Activated naive CD8-positive, alpha-beta T cell treated with anti-CD3 and anti-CD28 coated beads for 36 hours (primary cell): ENCODE data around the gene CD1C. TPM values are rescaled to one million over a fixed set of nuclear protein-coding genes. Genes with fewer than 3 reads are reported as not detected.
"Not testable (repeated sequence)": the region's sequence is repeated elsewhere in the genome, so short reads cannot be mapped to it uniquely, and the experiment has no call there.

ENCODE experiments used
- DNase-seq: peaks from one replicate; pipeline ENCODE4 v3.0.0; 2021
- H3K27ac Mint-ChIP-seq: one replicate; pipeline ENCODE4 v1.8.0; 2022; ENCODE audit warnings: mild to moderate bottlenecking, moderate library complexity, mixed read lengths
- H3K27me3 Mint-ChIP-seq: one replicate; pipeline ENCODE4 v1.8.0; 2022; ENCODE audit warnings: mild to moderate bottlenecking, mixed read lengths
- H3K36me3 Mint-ChIP-seq: one replicate; pipeline ENCODE4 v1.8.0; 2021; ENCODE audit warnings: mild to moderate bottlenecking, mixed read lengths
- H3K4me1 Mint-ChIP-seq: one replicate; pipeline ENCODE4 v1.8.0; 2021; ENCODE audit warnings: mixed read lengths
- H3K4me3 Mint-ChIP-seq: one replicate; pipeline ENCODE4 v1.8.0; 2022; ENCODE audit warnings: mild to moderate bottlenecking, moderate library complexity, mixed read lengths
- H3K9me3 Mint-ChIP-seq: one replicate; pipeline ENCODE4 v1.8.0; 2022; ENCODE audit warnings: mixed read lengths
- total RNA-seq, 2 experiments: library from RNA; stranded (reverse); gene quantifications; one replicate each; pipeline ENCODE4 v1.2.3, GENCODE V29; 2021

CD1C gene
- under 1 TPM; 0.24 to 0.29 TPM for total RNA-seq

- Mint-ChIP-seq H3K27me3 (peaks cover 19% of the 10 kb centered on the region), H3K27ac (no peak within 1 kb of the TSS), H3K4me1 (peaks cover 17% of the 10 kb centered on the region)
Measured at GRCh38 chr1:158289811-158290210, at the start of gene CD1C. Gene CD1C (plus strand): TSS chr1:158289923. CDS start chr1:158290065, 142 bp downstream.

DNA sequence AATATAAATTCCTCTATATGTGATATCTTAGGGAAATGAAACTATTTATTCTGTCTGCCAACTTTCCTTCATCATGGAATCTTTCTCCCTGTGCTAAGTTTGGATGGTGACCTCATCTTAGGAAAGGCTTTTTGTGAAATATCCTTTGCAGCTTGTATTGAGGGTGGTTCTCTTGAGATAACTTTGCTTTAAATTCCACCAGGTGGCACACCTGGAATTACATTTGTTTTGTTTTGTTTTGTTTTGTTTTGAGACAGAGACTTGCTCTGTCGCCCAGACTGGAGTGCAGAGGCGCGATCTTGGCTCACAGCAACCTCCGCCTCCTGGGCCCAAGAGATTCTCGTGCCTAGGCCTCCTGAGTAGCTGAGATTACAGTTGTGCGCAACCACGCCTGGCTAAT is 43.1 kb upstream of the CD1C start:
- H3K27me3 Mint-ChIP-seq, result peaks cover 59% of the 10 kb centered on the region
- peaks cover 2% of the 10 kb centered on the region for H3K9me3 Mint-ChIP-seq
- no peaks in the 10 kb centered on the region for H3K36me3 Mint-ChIP-seq
- peaks cover 22% of the 10 kb centered on the region for H3K4me1 Mint-ChIP-seq
- H3K27ac Mint-ChIP-seq, result no peak overlapping the region
- no peak overlapping the region for H3K4me3 Mint-ChIP-seq
- DNase-seq, result no peak

More at GRCh38 chr1:158289811-158290210, at the start of gene CD1C:
- no peaks in the 10 kb centered on the region for H3K36me3 Mint-ChIP-seq
- no peak for DNase-seq
- H3K9me3 Mint-ChIP-seq, result no peaks in the 10 kb centered on the region
- H3K4me3 Mint-ChIP-seq, result no peak within 1 kb of the TSS

DNA sequence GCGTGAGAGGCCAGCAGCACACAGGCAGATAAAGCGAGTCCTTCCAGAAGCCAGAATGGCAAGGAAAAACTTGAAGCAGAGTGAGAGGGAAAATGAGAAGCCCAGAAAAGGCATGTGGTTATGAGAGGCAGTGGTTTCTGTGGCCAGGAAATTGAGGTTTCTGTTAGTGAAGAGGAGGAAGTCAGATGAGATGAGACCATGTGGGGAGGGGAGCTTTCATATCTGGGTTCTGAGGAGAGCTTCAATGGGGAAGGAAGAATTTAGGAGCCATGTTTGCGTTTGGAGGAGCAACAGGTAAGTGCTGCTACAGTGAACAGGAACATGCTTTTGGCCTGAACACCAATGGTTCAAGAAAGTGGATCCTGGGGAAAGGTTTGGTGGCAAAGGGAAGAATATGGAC is 41.6 kb upstream of the CD1C start:
- Mint-ChIP-seq H3K4me1 (peaks cover 22% of the 10 kb centered on the region), H3K27me3 (peaks cover 58% of the 10 kb centered on the region), H3K4me3 (no peak overlapping the region), H3K27ac (no peak overlapping the region), H3K9me3 (peaks cover 2% of the 10 kb centered on the region), H3K36me3 (no peaks in the 10 kb centered on the region)
- DNase-seq, result peak; percentile 17

DNA sequence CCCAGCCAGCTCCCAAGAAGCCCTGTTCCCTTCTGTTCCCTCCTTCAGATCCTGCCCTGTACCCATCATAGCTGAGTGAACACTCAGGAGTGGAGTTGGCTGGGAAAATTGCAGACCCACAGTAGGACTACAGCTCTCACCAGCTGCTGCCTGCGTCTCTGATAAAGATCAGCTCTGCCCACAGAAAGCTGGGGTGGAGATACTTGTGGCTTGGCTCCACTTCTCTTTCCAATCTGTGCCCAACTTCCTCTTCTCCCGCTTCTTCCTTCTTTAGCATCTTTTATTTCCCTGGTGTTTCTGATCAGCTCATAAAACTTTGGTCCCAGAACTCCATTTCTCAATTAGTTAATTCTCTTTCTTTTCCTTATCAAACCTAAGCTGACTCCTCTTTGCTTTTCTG is 41.0 kb upstream of the CD1C start:
- Mint-ChIP-seq H3K36me3 (no peaks in the 10 kb centered on the region), H3K27me3 (peaks cover 57% of the 10 kb centered on the region), H3K9me3 (no peaks in the 10 kb centered on the region), H3K4me3 (no peak overlapping the region), H3K27ac (no peak overlapping the region), H3K4me1 (peaks cover 22% of the 10 kb centered on the region)
- no peak for DNase-seq

DNA sequence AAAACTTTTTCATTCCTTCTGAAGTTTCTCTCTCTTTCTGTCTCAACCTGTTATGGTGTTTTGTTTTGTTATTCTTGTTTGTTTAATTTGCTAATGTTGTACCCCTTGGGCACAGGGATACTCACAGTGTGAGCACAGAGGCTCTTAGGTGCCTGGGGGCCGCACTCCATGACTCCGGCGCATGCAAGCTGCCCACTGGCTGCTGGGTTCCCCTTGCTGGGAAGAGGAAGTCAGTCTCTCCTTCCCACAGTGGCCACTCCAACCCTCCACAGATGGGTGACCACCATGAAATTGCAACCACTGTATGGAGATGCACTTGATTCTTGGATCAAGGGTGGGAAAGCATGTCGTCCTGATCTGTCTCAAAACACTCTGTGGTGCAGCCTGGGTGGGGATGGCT is 40.1 kb upstream of the CD1C start:
- H3K4me3 Mint-ChIP-seq, result no peak overlapping the region
- no peaks in the 10 kb centered on the region for H3K9me3 Mint-ChIP-seq
- no peaks in the 10 kb centered on the region for H3K36me3 Mint-ChIP-seq
- H3K27me3 Mint-ChIP-seq, result peaks cover 50% of the 10 kb centered on the region
- H3K4me1 Mint-ChIP-seq, result peaks cover 22% of the 10 kb centered on the region
- H3K27ac Mint-ChIP-seq, result no peak overlapping the region
- no peak for DNase-seq

DNA sequence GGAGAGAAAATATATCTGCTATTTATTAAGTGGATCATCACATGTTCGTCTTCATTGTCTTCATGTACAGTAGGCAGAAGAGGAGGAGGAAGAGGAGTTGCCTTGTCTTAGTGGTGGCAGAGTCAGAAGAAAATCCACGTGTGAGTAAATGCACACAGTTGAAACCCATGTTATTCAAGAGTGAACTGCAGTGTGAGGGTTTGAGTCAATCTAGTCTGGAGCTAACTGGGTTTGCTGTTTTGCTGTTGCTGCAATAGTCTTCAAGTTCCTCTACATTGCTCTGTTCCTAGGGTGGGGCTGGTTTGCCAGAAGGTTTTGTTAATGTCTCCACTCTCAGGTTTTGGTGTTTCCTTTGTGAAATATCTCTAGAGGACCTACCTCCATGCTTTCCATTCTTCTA is 38.6 kb upstream of the CD1C start:
- Mint-ChIP-seq H3K4me1 (peaks cover 22% of the 10 kb centered on the region), H3K36me3 (no peaks in the 10 kb centered on the region), H3K4me3 (no peak overlapping the region), H3K27me3 (peaks cover 41% of the 10 kb centered on the region), H3K27ac (no peak overlapping the region), H3K9me3 (no peaks in the 10 kb centered on the region)
- DNase-seq, result no peak

- H3K9me3 Mint-ChIP-seq, result no peaks in the 10 kb centered on the region
- H3K4me1 Mint-ChIP-seq, result peaks cover 2% of the 10 kb centered on the region
- no peak overlapping the region for H3K27ac Mint-ChIP-seq
- no peak overlapping the region for H3K4me3 Mint-ChIP-seq
- DNase-seq, result no peak
- no peaks in the 10 kb centered on the region for H3K36me3 Mint-ChIP-seq
- H3K27me3 Mint-ChIP-seq, result peaks cover 36% of the 10 kb centered on the region
Measured at GRCh38 chr1:158255656-158256055, 34.1 kb upstream of the CD1C start.

GRCh38 chr1:158256747-158257146 is 33.0 kb upstream of the CD1C start:
- H3K27ac Mint-ChIP-seq, DNase-seq, H3K4me1 Mint-ChIP-seq, H3K4me3 Mint-ChIP-seq, H3K9me3 Mint-ChIP-seq, H3K36me3 Mint-ChIP-seq: not testable (repeated sequence)
- peaks cover 36% of the 10 kb centered on the region for H3K27me3 Mint-ChIP-seq

GRCh38 chr1:158257888-158258287 is 31.8 kb upstream of the CD1C start:
- DNase-seq, result no peak
- Mint-ChIP-seq H3K27me3 (peaks cover 36% of the 10 kb centered on the region), H3K27ac (no peak overlapping the region), H3K36me3 (no peaks in the 10 kb centered on the region), H3K4me1 (no peaks in the 10 kb centered on the region), H3K4me3 (no peak overlapping the region), H3K9me3 (no peaks in the 10 kb centered on the region)

GRCh38 chr1:158259117-158259516 is 30.6 kb upstream of the CD1C start:
- no peaks in the 10 kb centered on the region for H3K9me3 Mint-ChIP-seq
- no peak overlapping the region for H3K27ac Mint-ChIP-seq
- H3K36me3 Mint-ChIP-seq, result no peaks in the 10 kb centered on the region

DNA sequence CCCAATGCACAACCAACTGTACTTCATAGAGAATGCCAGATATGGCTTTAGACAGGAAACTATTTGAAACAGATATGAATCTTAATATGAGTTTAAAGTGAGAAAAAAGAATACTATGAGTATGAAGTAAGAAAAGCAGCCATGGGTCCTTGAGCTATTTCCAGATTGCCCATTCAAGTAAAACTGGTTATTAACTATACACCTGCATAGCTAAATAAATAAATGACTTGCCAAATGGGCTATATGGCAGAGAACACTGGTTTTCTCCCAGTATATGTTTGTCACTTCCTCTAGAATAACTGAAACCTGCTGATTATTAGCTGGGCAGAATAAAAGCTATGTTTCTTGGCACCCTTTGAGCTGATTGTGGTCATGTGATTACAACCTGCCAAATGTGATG is 17.0 kb upstream of the CD1C start:
- H3K27ac Mint-ChIP-seq, result no peak overlapping the region
- H3K9me3 Mint-ChIP-seq, result peaks cover 2% of the 10 kb centered on the region
- peaks cover 4% of the 10 kb centered on the region for H3K4me1 Mint-ChIP-seq
- no peaks in the 10 kb centered on the region for H3K36me3 Mint-ChIP-seq
- no peak for DNase-seq
- H3K4me3 Mint-ChIP-seq, result no peak overlapping the region
- H3K27me3 Mint-ChIP-seq, result peaks cover 13% of the 10 kb centered on the region

More at GRCh38 chr1:158259117-158259516, 30.6 kb upstream of the CD1C start:
- no peak for DNase-seq
- H3K4me3 Mint-ChIP-seq, result no peak overlapping the region
- H3K27me3 Mint-ChIP-seq, result peaks cover 36% of the 10 kb centered on the region
- H3K4me1 Mint-ChIP-seq, result no peaks in the 10 kb centered on the region

DNA sequence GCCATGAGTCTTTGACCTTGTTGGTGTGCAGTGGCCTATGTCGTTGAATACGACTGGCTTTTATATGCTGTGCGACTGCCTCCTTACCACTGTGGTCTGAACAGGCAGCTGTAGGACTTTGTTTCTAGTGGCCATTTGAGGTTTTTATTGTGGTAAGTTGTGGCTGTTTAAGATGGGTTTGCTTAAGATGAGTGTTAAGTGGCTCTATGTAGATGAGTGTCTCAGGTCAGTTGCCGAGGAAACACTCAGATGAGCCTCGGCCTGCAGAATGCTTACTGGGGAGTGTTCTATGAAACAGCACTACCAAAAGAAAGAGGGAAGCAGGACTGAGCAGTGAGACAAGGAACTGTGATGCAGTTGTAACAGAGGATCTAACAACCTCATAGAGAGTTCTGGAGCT is 14.9 kb upstream of the CD1C start:
- H3K4me3 Mint-ChIP-seq, result no peak overlapping the region
- H3K27ac Mint-ChIP-seq, result no peak overlapping the region
- H3K9me3 Mint-ChIP-seq, result peaks cover 3% of the 10 kb centered on the region
- no peaks in the 10 kb centered on the region for H3K36me3 Mint-ChIP-seq
- DNase-seq, result no peak
- H3K27me3 Mint-ChIP-seq, result peaks cover 6% of the 10 kb centered on the region
- H3K4me1 Mint-ChIP-seq, result peaks cover 4% of the 10 kb centered on the region

DNA sequence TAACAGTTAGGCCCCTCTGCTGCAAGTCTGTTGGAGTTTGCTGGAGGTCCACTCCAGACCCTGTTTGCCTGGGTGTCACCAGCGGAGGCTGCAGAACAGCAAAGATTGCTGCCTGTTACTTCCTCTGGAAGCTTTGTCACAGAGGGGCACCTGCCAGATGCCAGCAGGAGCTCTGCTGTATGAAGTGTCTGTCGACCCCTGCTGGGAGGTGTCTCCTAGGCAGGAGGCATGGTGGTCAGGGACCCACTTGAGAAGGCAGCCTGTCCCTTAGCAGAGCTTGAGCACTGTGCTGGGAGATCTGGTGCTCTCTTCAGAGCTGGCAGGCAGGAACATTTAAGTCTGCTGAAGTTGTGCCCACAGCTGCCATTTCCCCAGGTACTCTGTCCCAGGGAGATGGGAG is 7.3 kb upstream of the CD1C start:
- Mint-ChIP-seq H3K9me3 (peaks cover 11% of the 10 kb centered on the region), H3K4me1 (peaks cover 17% of the 10 kb centered on the region), H3K27me3 (peaks cover 31% of the 10 kb centered on the region)
- not testable (repeated sequence) for H3K27ac Mint-ChIP-seq, H3K4me3 Mint-ChIP-seq, DNase-seq, H3K36me3 Mint-ChIP-seq

DNA sequence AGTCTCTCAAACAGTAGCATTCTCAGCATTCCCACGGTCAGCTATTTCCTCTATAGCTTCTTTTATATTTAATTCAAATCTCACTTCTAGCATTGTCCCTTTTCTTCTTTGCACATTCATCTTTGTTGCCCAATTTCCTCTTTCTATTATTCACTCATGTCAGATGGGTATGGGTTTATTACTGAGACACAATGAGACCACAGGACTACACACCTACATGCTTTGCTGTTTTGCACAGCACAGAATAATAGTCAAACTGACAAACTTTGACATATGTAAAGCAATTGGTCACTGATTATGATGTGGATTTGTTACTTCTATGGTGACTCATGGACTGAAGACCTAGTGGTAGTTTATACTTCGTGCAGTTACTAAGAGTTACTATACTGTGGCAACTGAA is 5.8 kb upstream of the CD1C start:
- Mint-ChIP-seq H3K4me1 (peaks cover 17% of the 10 kb centered on the region), H3K36me3 (peaks cover 8% of the 10 kb centered on the region), H3K4me3 (no peak overlapping the region), H3K27ac (no peak overlapping the region), H3K9me3 (peaks cover 9% of the 10 kb centered on the region), H3K27me3 (peaks cover 35% of the 10 kb centered on the region)
- DNase-seq, result no peak

GRCh38 chr1:158285756-158286241 is 3.9 kb upstream of the CD1C start:
- Mint-ChIP-seq H3K27ac (peak overlapping the region; percentile 73), H3K4me1 (peaks cover 17% of the 10 kb centered on the region), H3K9me3 (peaks cover 9% of the 10 kb centered on the region), H3K4me3 (peak overlapping the region; percentile 8), H3K27me3 (peaks cover 35% of the 10 kb centered on the region), H3K36me3 (peaks cover 8% of the 10 kb centered on the region)
- peak; percentile 13 for DNase-seq

DNA sequence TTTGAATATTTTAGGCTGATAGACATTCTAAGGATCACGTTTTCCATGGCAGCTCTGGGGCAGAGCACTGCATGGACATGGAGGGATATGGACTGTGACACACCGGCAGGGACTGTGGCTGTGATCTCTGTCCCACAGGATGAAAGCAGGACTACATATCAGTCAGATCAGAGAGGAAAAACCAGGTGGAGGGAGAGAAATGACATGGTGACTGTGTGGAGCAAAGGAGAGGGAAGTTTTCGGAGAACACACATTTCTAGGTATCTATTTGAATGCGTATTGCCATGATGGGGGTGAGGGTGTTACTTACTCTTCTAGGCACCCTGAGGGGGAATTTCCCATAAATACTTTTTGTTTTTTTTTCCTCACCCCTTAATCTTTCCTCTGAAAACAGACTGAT is 3.2 kb upstream of the CD1C start:
- no peak for DNase-seq
- H3K9me3 Mint-ChIP-seq, result peaks cover 3% of the 10 kb centered on the region
- no peak overlapping the region for H3K4me3 Mint-ChIP-seq
- peak overlapping the region; percentile 65 for H3K27ac Mint-ChIP-seq
- H3K4me1 Mint-ChIP-seq, result peaks cover 17% of the 10 kb centered on the region
- H3K36me3 Mint-ChIP-seq, result peaks cover 4% of the 10 kb centered on the region
- H3K27me3 Mint-ChIP-seq, result peaks cover 30% of the 10 kb centered on the region
